Adrenal gland (tissue), 5 donors: ENCODE measurements around the gene NCDN.

Experiments
- CTCF ChIP-seq, 6 experiments: fragments of 450-650 bp in 4 of 6; fragments of 200-600 bp in 2 of 6; sonication (generic) in 1 of 6; IDR thresholded peaks; 1 replicate in 5 of 6; 2 replicates in 1 of 6; pipeline versions ENCODE4 v1.5.1 to v1.8.0; 2016 to 2021; ENCODE audit warnings: antibody characterized with exemption in 6 of 6, mild to moderate bottlenecking in 2 of 6, moderate library complexity in 1 of 6
- POLR2A ChIP-seq, 2 donors: fragments of 450-650 bp; IDR thresholded peaks; one replicate each; pipeline ENCODE4 v1.6.1; 2017; ENCODE audit warnings: antibody characterized with exemption in 2 of 2, mild to moderate bottlenecking in 2 of 2, moderate library complexity in 1 of 2
- donor health status: DM: no; HTN: no; CAD: no.

DNA sequence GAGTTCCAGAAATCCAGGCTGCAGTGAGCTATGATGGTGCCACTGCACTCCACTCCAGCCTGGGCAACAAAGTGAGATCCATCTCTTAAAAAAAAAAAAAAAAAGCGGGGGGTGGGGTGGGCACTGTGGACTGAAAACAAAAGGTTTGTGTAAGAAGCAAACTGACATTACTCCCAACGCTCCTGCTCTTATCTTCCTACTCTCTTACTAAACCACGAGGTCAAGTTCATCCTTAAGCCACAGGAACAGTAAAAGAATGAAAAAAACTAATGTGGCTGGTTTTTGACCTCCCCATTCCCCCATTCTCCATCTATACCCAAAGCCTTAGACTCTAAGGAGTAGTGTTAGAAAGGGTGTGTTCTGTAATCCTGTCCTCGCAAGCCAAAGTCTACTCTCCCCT lies 46.3 kb downstream of the NCDN start:
- TF ChIP-seq POLR2A (IDR thresholded peaks at IDR 0.05) (no peak), CTCF (IDR thresholded peaks at IDR 0.05) (no peak)
